ENCODE data around the gene DALRD3.

- TF ChIP-seq POLR2AphosphoS5 (IDR thresholded peaks at IDR 0.05; ENCODE audit: low read depth) = no peak
- no peak for TF ChIP-seq CTCF (IDR thresholded peaks at IDR 0.05; ENCODE audit: insufficient read depth, low read length)
Observed at GRCh38 chr3:48996640-48997039, 21.7 kb downstream of the DALRD3 start.
